ENCODE measurements around the gene KLHL17.
"Not testable (repeated sequence)": the region's sequence is repeated elsewhere in the genome, so short reads cannot be mapped to it uniquely, and the experiment has no call there.

Gene KLHL17

DNA sequence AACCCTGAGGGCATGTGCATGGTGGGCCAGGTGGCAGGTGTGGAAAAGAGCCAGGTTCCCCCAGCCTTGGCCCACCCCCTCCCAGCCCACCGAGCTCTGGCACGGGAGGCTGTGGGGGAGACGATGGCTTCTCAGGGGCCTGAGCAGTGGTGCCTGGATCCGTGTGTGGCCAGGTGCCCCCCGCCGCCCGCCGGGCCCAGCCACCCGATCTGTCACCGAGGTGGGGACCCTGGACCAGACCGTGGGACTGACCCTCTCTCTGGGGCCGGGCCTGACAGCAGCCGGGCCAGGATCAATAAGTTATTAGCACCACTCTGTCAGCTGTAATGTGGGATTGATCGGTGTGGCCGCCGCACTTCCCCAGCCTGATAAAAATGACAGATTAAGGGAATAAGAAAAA lies 22.9 kb upstream of the KLHL17 start:
- DNase-seq, result no peak

GRCh38 chr1:938088-938683 lies 22.2 kb upstream of the KLHL17 start:
- DNase-seq, result no peak

DNA sequence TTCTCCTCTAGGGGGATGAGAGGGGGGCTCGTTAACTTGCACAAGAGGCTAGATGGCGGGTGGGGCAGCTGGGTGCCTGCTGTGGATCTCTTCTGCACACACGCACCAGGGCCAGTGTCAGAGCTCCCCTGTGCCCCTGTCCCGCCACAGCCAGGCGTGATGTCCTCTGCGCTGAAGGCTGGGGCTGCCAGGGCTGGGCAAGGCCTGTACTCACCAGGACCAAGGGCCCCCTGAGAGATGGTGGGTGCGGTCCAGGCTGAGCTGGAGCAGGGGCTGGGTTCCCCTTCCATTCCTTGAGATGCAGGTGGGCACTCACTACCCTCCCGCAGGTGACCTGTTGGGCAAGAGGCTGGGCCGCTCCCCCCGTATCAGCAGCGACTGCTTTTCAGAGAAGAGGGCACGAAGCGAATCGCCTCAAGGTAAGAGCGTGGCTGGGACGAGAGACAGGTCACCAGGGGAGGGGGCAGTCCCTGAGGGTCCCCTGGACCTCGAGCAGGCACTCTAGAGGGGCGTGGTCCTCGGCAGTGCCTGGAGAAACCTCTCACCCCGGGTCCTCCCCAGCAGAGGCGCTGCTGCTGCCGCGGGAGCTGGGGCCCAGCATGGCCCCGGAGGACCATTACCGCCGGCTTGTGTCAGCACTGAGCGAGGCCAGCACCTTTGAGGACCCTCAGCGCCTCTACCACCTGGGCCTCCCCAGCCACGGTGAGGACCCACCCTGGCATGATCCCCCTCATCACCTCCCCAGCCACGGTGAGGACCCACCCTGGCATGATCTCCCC lies 21.5 kb upstream of the KLHL17 start:
- no peak for DNase-seq

- DNase-seq, result no peak
These were observed 20.8 kb upstream of the KLHL17 start for GRCh38 chr1:939511-940106.

DNA sequence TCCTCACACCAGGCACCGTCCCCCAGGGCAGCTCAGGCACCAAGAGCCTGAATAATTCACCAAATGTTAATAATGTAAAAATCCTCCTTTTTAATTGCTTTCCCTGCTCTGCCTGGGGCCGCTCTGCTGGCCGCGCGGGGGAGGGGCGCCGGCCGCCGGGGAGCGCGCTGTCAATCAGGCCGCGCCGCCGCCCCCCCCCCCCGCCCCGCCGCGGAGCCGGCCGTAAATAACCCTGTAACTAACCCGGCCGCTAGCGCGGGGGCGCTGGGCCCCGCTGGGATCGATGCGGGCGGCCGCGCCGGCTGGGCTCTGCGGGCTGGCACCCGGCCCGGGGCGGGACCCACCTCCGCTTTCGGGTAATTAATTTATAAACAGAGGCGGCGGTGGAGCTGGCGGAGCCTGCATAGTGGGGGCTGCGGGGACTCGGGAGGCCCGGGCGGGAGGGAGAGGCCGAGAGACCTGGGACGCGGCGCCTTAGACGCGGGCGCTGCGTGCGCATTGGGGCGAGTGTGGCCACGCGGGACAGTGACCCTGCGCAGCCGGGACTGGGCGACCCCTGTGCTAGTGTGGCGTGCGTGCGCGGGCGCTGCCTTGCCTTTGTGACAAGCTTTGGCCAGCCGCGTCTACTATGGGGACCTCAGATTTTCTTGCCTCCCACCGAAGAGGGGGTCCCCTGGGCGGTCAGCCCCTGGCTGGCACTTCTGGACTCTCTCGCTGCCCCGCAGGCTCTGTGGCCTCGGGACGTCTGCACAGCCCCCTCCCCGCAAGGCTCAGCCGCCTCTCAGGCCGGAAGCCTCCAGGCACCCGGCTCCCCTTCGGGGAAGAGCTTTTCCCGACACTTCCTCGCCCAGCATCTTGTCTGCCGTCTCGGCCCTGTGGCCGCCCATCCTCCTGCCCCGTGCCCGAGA lies 20.0 kb upstream of the KLHL17 start:
- no peak for DNase-seq

DNA sequence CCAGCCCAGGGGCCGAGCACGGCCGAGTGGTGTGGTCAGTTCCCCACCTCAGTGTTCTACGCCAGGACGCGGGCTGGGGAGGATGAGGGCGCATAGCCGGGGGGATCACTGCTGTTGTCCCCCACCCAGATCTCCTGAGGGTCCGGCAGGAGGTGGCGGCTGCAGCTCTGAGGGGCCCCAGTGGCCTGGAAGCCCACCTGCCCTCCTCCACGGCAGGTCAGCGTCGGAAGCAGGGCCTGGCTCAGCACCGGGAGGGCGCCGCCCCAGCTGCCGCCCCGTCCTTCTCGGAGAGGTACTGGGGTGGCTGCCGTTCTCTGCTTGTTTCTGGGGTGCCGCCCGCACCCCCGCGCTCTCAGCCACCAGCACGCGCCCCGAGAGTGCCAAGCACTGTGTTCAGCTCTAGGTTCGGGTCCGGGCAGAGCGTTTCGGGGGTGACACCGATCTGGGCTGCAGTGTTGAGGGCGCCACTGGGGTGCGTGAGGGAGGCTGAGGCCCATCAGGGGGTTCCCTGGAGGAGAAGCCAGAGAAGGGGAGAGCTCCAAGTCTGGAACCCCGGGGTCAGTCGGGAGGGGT lies 19.3 kb upstream of the KLHL17 start:
- no peak for DNase-seq

- DNase-seq, result peak; percentile 13
These were observed 18.6 kb upstream of the KLHL17 start for GRCh38 chr1:941588-942383.

GRCh38 chr1:942411-942821 lies 18.0 kb upstream of the KLHL17 start:
- no peak for DNase-seq

DNA sequence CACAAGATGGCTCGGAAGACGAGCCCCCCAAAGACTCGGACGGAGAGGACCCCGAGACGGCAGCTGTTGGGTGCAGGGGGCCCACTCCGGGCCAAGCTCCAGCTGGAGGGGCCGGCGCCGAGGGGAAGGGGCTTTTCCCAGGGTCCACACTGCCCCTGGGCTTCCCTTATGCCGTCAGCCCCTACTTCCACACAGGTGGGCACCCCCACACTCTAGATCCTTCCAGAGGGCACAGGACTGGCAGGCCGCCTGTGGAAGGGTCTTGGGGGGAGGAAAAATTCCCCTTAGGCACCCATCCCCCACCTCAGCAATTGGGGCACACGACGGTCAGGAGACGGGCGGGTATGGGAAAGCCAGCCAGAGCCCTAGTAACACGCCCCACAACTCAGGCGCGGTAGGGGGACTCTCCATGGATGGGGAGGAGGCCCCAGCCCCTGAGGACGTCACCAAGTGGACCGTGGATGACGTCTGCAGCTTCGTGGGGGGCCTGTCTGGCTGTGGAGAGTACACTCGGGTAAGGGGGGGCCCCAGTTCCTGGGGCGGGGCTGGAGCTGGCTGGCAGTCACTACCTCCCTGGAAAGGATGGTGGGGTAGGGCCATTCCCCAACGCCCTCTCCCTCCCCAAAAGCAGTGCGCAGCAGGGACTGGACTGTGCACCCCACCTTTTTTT lies 17.4 kb upstream of the KLHL17 start:
- DNase-seq, result no peak

DNA sequence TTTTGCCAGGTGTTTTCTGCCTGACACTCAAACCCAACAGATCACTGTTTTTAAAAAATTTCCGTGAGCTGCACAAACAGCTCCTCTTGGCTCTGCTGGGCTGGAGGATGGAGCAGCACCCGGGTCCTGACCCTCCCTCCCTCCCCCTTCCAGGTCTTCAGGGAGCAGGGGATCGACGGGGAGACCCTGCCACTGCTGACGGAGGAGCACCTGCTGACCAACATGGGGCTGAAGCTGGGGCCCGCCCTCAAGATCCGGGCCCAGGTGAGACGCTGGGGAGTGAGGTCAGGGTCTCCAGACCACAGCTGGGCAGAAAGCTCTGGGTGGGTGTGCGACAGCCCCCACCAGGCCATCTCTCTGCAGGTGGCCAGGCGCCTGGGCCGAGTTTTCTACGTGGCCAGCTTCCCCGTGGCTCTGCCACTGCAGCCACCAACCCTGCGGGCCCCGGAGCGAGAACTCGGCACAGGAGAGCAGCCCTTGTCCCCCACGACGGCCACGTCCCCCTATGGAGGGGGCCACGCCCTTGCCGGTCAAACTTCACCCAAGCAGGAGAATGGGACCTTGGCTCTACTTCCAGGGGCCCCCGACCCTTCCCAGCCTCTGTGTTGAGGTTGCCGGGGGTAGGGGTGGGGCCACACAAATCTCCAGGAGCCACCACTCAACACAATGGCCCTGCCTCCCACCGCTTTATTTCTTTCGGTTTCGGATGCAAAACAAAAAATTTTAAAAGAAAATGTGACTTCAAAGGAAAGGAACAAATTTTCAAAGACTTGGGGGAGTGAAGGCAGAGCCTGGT lies 16.6 kb upstream of the KLHL17 start:
- DNase-seq, result no peak

DNA sequence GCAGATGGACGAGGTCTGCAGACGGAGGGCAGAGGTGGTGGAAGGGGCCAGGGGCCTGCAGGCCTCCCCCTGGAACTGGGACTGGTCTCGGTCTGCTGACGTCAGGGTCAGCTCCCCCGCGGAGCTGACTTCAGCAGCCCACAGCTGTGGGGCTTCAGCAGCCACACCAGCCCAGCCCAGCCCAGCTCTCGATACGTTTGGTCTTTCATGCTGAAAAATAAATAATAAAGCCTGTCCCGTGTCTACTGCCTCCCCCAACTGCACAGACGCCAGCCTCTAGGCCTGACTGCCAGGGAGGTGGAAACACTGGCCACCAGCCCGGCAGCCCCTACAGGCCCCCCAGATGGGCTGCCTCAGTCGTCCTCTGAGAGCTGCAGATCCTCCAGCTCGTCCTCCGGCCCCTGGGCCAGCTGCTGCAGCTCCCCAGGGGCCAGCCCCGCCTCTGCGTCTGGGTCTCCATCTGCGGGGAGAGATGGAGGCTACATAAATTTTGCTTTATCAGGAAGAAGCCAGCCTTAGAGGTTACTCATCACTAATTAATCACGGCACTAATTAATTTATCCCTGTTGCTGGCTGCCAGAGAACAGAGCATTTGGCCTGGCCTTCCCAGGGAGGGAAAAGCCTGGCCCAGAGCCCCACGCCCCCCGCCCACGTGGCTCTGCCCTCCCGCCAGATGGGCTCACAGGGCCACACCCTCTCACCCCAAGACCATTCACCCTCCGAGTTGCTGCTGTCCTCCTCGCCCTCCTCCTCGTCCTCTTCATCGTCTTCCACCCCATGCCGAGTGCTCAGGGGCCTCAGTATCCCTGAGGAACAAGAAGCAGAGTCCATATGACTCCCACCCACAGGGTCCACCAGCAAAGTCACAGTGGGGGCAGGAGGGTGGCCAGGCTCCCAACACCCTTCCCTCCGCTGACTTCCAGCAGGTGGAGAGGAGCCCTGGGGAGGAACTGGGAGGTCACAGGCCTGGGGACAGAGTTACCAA lies 15.8 kb upstream of the KLHL17 start:
- no peak for DNase-seq

DNA sequence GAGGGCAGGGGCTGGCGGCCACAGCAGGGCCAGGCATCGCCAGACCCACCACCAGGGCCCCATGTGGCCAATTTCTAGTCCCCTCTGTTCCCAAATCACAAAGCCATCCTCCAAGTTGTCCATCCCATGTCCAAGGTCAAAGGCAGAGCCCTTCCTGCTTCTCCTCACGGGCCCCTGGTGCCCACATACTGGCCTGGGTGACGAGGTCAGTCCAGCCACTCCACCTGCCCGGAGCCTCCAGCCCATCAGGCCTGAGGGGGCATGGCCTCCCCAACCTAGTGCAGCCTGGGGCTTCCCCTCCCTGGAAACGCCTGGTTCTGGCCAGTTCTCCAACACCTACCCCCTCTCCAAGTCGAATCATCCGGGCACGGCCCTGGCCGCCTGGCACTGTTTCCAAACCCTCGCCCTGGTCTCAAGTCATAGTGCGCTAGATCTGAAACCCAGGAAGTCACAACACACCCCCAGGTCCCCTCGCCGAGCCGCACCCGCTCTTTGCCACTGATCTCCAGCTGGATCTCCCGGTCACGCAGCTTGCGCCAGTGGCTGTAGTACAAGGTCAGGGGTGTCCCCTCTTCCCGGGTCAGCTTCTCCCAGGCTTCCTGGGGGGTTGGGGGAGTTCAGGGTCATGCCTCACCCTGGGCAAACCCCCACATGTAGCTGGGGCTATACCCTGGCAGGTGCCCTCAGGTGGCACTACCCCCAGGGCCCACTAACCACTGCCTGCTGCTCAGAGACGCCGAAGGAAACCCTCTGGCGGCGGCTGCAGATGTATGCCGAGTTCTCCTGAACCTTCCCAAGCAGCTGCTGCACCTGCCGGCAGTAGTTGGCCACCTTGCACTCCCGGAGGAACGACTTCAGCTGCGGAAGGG lies 14.5 kb upstream of the KLHL17 start:
- DNase-seq, result no peak

GRCh38 chr1:946811-947210 lies 13.6 kb upstream of the KLHL17 start:
- not testable (repeated sequence) for DNase-seq

- no peak for DNase-seq
These were observed 12.4 kb upstream of the KLHL17 start for GRCh38 chr1:947958-948357.

DNA sequence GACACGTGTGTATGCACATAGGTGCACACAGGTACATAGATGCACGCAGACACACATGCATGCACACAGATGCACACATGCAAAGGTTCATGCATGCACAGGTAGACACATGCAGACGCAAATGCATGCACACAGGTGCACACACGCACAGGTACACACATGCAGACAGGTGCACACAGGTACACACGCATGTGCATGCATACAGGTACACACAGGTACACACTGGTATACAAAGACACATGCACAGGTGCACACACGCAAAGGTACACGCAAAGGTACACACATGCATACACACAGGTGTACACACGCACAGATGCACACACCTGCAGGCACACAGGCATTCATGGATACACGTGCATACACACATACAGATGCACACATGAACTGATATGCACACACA lies 10.1 kb upstream of the KLHL17 start:
- no peak for DNase-seq

DNA sequence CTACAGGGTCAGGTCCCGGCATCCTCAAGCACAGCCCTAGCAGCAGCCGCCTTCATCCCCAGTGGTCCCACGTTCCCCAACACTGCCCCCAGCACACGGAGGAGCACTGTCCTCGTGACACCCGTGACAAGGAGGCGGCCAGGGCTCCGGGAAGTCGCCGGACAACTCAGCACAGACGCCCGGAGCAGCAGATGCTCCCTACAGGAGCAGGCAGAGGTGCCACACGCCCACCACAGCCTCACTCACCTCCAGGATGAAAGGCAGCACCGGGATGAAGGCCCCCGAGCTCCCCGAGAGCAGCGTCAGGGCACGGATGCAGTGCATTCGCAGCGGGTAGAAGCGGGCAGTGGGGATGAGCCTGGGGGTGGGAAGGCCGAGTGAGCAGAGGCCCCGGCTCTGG lies 9.5 kb upstream of the KLHL17 start:
- no peak for DNase-seq

DNA sequence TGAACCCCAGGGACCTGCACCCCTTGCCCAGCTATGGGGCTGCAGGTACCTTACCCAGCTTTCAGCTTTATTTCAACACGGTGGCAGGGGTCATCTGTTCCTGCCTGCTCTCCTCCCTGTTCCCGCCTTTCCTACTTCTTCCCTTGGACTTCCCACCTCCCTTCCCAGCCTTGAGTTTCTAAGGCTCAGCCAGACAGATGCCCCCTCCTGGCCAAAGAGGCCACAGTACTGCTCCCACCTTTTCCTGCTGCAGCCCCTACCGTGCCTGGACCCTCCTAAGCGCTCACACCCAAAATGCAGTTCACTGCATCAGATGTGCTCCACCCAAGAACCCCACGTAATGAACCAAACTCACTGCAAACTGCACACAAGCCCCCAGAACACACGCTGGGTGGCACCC lies 9.0 kb upstream of the KLHL17 start:
- no peak for DNase-seq

DNA sequence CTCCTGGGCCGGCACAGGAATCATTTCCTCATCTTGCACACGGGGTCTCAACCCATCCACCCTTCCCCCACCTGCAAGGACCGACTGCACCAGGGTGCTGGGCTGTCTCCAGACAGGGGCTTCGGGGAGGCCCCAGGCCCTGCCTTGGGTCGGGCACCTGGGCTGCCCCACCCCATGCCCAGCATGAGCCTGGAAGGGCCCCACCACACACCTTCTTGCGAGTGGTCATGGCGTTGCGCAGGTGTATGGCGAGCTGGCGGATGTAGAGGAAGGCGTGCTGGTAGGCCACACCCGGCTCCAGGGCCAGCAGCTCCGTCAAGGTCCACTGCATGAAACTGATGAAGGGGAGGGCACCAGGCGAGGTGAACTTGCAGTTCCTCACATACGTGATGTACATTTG lies 8.2 kb upstream of the KLHL17 start:
- DNase-seq, result no peak

Measured in NCI-H774 (cell line).